Posterior cingulate gyrus (tissue), 11 donors: ENCODE measurements around the gene GRID1.
A peak's percentile ranks its signal among the peaks of the same experiment; 100 is the strongest.
"Not testable (repeated sequence)": the region's sequence is repeated elsewhere in the genome, so short reads cannot be mapped to it uniquely, and the experiment has no call there.

Source experiments
- DNase-seq, 10 donors: peaks; one replicate each; pipeline versions ENCODE4 v3.0.0 to v3.0.0-alpha.2; 2020 to 2021; ENCODE audit warnings: mixed read lengths in 3 of 10
- intact Hi-C: fragments of 100-400 bp; cut with DNase I; formaldehyde crosslinking; loops from one replicate; pipeline ENCODE4 v1.15.1; 2023

Gene GRID1

GRCh38 chr10:85734791-85735190 lies 631.8 kb downstream of the GRID1 start:
- no peak for DNase-seq
- intact Hi-C loops = no loop called here

GRCh38 chr10:85724215-85724614 lies 642.4 kb downstream of the GRID1 start:
- peak in 1 of 10 donors; percentile 66 for DNase-seq
- intact Hi-C loops = no loop called here

- intact Hi-C loops = no loop called here
- no peak for DNase-seq
Observed at GRCh38 chr10:85720931-85721590, 645.5 kb downstream of the GRID1 start.

- DNase-seq = no peak
Observed at GRCh38 chr10:85719408-85719807, 647.2 kb downstream of the GRID1 start.

DNA sequence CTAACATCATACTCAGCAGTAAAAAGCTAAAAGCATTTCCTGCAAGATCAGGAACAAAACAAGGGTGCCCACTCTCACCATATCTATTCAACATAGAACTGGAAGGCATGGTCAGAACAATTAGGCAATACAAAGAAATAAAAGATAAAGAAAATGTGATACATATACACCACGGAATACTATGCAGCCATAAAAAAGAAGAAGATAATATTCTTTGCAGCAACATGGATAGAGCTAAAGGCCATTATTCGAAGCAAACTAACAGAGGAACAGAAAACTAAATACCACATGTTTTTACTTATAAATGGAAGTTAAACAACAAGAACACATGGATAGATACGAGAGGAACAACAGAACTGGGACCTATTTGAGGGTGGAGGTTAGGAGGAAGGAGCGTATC lies 652.7 kb downstream of the GRID1 start:
- DNase-seq = no peak
- intact Hi-C loops = no loop called here

More at GRCh38 chr10:85719408-85719807, 647.2 kb downstream of the GRID1 start:
- intact Hi-C loops = no loop called here

- intact Hi-C loops = no loop called here
- no peak for DNase-seq
Observed at GRCh38 chr10:85702768-85703167, 663.8 kb downstream of the GRID1 start.

- DNase-seq, intact Hi-C loops: not testable (repeated sequence)
Observed at GRCh38 chr10:85699066-85699465, 667.5 kb downstream of the GRID1 start.

GRCh38 chr10:85696893-85697292 lies 669.7 kb downstream of the GRID1 start:
- intact Hi-C loops = no loop called here
- no peak for DNase-seq

DNA sequence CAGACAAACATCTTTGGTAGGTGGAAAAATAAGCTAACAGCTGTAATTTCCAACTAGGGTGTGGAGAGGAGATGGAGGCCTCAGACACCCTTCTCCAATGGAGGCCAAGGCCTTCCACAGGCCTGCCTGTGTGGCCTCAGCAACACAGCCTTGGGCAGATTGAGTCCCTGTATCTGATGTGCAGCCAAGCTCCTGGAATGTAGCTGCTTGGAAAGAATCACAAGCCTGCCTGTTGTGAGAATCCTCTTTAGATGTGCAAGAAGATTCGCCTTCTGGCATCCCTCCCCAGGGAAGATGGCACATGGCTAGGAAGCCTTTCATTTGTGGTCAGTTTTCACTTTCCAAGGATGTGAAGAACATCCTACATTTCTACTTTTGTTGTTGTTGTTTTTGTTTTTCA lies 684.0 kb downstream of the GRID1 start:
- no peak for DNase-seq

GRCh38 chr10:85679710-85680109 lies 686.9 kb downstream of the GRID1 start:
- intact Hi-C loops = no loop called here
- DNase-seq = no peak

More for the DNA sequence above, 684.0 kb downstream of the GRID1 start:
- intact Hi-C loops = no loop called here

DNA sequence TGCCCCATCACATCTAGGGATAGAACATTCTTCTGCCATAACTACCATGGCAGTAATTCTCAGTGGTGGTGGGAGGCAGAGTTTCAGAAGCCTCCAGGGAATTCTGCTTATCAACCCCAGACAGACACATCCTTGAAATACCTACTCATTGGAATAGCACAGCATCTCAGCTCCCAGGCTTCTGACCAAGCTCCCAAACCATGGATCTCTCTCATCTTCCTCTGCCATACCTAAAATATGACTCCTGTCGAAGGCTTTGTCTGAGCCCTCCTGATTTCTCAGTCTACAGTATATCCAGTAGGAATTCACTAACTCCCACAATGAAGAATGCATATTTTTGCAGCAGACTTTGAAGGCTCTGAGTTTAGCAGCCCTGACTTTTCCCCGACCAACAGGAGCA lies 687.5 kb downstream of the GRID1 start:
- intact Hi-C loops = no loop called here
- no peak for DNase-seq

- intact Hi-C loops = no loop called here
- no peak for DNase-seq
Observed at GRCh38 chr10:85674851-85675250, 691.7 kb downstream of the GRID1 start.

- no peak for DNase-seq
- intact Hi-C loops = no loop called here
Observed at GRCh38 chr10:85673270-85673669, 693.3 kb downstream of the GRID1 start.

GRCh38 chr10:85671530-85671929 lies 695.1 kb downstream of the GRID1 start:
- DNase-seq = no peak
- intact Hi-C loops = no loop called here

DNA sequence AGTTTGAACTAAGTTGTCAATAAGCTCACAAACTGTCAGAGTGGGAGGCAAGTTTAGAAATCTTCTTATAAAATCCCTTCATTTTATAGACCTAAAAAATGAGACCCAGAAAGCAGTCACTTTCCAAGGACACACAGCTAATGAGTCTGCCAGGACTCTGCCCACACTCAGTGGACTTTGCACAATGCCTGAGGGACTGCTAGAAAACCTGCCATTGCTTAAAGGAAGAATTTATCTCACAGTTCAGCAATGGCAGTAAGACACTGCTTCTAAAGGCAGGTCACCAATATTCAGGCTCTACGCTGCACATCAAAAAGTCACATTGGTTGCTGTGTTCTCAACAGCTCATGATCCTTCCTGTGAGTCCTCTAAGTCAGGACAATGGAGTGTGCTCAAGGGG lies 698.1 kb downstream of the GRID1 start:
- no peak for DNase-seq
- intact Hi-C loops = no loop called here

DNA sequence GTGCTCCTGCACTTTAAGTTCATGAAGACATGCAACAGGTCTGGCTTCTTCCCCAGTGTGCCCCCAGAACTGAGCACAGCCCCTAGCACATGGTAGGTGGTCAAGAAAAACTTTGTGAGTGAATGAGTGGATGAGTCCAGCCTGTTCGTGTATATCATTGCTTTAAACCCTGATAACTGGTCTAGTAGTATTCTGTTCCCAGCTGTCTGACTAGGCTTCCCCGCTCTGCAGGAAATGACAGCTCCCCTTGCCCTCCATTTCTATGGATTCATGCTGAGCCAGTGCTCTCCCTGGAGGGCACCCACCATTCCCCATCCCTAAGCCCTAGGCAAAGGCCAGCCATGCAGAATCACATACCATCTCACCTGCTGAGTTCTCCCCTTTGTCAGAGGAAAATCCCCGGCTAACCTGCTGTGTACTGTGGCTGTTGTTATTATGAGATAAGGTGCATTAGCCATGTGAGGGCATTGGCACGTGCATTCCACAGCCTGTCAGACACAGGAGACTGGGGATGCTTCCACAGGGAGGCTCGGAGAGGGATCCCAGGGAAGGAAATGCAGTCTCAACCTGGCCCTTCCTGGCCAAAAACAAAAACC lies 698.9 kb downstream of the GRID1 start:
- intact Hi-C loops = no loop called here
- DNase-seq = no peak

DNA sequence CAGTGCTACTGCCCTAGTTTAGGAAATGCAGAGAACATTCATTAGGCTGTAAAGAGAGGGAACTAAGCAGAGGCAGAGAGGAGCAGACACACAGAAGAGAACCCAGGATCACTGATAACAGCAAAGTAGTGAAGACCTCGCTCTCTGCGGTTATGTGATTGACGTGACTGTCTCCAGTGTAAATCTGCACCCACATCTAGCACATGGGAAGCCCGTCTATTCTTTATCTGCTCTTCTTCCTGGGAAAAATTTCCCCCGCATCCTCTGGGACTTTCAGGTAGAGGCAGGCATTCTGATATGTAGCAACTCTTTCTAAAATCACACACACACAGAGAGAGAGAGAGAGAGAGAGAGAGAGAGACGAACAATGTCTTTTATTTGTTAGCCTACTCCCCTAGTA lies 699.6 kb downstream of the GRID1 start:
- DNase-seq = no peak
- intact Hi-C loops = no loop called here

GRCh38 chr10:85666102-85666501 lies 700.5 kb downstream of the GRID1 start:
- no peak for DNase-seq
- intact Hi-C loops = no loop called here

- intact Hi-C loops = no loop called here
- DNase-seq = no peak
Observed at GRCh38 chr10:85665681-85666080, 700.9 kb downstream of the GRID1 start.

DNA sequence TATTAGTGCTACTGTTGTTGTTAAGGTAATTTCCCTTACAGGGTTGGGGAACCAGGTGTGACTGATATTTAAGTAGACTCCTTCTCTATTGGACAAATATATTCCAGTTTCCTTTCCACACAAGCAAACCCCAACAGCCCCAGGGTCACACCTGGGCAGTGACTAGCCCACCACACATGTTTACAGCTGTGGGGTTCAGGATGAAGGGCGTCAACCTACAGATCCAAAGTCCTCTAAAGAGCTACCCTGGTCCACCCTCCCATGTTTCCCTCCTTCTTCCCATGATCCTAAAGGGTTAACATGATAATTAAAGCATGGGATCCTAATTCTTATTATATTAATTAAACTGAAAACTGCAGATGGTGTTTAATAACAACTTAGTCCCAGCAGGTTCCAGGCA lies 701.5 kb downstream of the GRID1 start:
- intact Hi-C loops = no loop called here

GRCh38 chr10:85661123-85661522 lies 705.5 kb downstream of the GRID1 start:
- DNase-seq = no peak
- intact Hi-C loops = no loop called here

More for the DNA sequence above, 701.5 kb downstream of the GRID1 start:
- no peak for DNase-seq

DNA sequence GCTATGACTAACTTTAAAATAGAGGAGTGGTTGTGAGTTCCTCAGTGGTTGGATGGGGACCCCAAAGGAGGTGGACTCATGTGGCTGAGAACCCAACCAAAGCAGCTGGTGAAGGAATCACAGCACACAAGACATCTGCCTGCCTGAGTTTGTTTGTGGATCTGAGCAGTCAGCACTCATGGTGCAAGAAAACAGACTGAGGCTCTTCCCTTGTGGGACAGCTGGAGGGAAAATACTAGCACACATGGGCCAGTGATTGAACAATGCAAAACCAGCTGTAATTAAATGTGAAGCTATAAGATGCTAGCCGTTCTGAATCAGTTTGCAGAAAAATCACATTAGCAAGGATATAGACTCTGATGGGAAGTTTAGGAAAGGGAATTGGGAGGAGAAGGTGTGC lies 707.3 kb downstream of the GRID1 start:
- DNase-seq = no peak
- intact Hi-C loops = no loop called here

- DNase-seq = no peak
- intact Hi-C loops = no loop called here
Observed at GRCh38 chr10:85658518-85658917, 708.1 kb downstream of the GRID1 start.
